Duodenal mucosa (tissue), 2 donors: Measurements from ENCODE around the gene TMEM205.
"Not testable (repeated sequence)": the region's sequence is repeated elsewhere in the genome, so short reads cannot be mapped to it uniquely, and the experiment has no call there.

Source experiments
- H3K27ac ChIP-seq: one replicate; pipeline ENCODE4 v1.7.0; 2013; ENCODE audit warnings: low read depth, low read length
- H3K27me3 ChIP-seq, 2 donors: one replicate each; pipeline ENCODE4 v1.7.0; 2013; ENCODE audit warnings: low read length in 2 of 2, control low read depth in 1 of 2; ENCODE audit not compliant: insufficient read depth in 2 of 2, control insufficient read depth in 1 of 2
- H3K36me3 ChIP-seq, 2 donors: one replicate each; pipeline ENCODE4 v1.7.0; 2013; ENCODE audit warnings: low read length in 2 of 2, control low read depth in 1 of 2; ENCODE audit not compliant: insufficient read depth in 2 of 2, control insufficient read depth in 1 of 2
- H3K4me1 ChIP-seq, 2 donors: one replicate each; pipeline ENCODE4 v1.7.0; 2013; ENCODE audit warnings: low read length in 2 of 2, control low read depth in 1 of 2; ENCODE audit not compliant: insufficient read depth in 2 of 2, control insufficient read depth in 1 of 2
- H3K4me3 ChIP-seq, 2 donors: one replicate each; pipeline ENCODE4 v1.7.0; 2013; ENCODE audit warnings: low read length in 2 of 2, low read depth in 1 of 2
- H3K9ac ChIP-seq, 2 donors: one replicate each; pipeline ENCODE4 v1.7.0; 2013; ENCODE audit warnings: low read length in 2 of 2, low read depth in 1 of 2
- H3K9me3 ChIP-seq, 2 donors: one replicate each; pipeline ENCODE4 v1.7.0; 2013; ENCODE audit warnings: low read length in 2 of 2, control low read depth in 1 of 2; ENCODE audit not compliant: control insufficient read depth in 1 of 2

TMEM205 gene

GRCh38 chr19:11325544-11325943 lies 20.5 kb downstream of the TMEM205 start:
- Histone ChIP-seq H3K27me3 (no peaks in the 10 kb centered on the region), H3K4me3 (no peak overlapping the region), H3K9ac (no peak overlapping the region), H3K9me3 (no peaks in the 10 kb centered on the region), H3K27ac (no peak overlapping the region), H3K36me3 (peaks cover 8 to 13% of the 10 kb centered on the region in 2 donors), H3K4me1 (peaks cover 16 to 22% of the 10 kb centered on the region in 2 donors)

DNA sequence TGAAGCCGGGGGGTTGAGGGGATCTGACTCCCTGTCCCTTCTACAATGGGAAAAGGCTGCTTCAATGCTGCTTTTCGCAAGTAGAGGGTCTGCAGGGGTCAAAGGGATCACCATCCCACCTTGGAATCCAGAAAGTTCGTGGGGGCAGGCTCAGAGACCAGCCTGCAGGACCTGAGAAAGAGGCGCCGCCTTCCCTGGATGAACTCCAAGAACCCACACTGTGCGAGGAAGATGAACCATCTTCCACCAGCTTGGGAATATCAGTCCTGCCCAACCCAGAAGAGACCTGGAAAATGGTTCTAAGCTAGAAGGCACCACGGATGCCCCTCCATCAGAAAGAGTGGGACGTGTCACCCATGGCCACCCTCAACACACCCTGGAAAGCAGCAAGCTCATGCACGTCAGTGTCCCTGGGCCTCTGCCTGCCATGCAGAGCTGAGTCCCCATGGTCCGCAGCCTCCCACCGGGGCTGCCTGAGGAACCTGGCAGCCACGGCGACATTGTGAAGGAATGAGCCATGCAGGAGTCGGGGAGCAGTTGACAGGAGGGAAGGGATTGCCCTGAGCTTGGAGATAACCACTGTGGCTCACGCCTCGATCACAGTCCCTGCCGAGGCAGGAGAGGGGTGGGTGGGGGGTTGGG lies 21.2 kb downstream of the TMEM205 start:
- Histone ChIP-seq H3K27ac (no peak overlapping the region), H3K36me3 (peaks cover 6 to 13% of the 10 kb centered on the region in 2 donors), H3K9ac (no peak overlapping the region), H3K4me1 (peaks cover 16 to 22% of the 10 kb centered on the region in 2 donors), H3K9me3 (no peaks in the 10 kb centered on the region), H3K27me3 (no peaks in the 10 kb centered on the region), H3K4me3 (no peak overlapping the region)

DNA sequence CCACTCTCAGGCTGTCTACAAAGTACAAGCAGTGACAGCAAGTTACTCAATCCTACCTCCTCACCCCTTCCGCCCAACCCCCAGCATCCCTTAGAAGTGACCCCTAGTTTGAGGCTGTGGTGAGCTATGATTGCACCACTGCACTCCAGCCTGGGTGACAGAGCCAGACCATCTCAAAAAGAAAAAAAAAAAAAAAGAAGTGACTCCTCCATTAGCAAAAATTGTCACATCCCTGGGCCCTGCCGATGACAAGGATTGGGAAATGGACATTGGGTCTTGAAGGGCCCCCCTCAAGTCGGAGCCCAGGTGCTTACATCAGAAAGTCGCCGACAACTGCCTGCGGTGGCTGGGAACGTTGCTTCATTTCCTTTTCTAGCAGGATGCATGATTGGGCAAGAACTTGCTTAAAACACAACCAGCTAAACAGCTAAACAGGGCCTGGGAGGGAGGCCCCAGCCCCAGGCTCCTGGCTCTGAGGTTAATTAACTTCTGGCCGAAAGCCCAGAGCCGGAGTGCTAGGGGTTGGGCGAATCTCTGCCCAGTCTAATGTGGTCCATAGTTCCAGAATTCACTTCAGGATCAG lies 21.9 kb downstream of the TMEM205 start:
- Histone ChIP-seq H3K4me1 (peaks cover 16 to 22% of the 10 kb centered on the region in 2 donors), H3K27me3 (no peaks in the 10 kb centered on the region), H3K27ac (no peak overlapping the region), H3K9me3 (no peaks in the 10 kb centered on the region), H3K36me3 (peaks cover 5 to 13% of the 10 kb centered on the region in 2 donors), H3K9ac (no peak overlapping the region), H3K4me3 (peak overlapping the region in 1 of 2 donors; percentile 27)

DNA sequence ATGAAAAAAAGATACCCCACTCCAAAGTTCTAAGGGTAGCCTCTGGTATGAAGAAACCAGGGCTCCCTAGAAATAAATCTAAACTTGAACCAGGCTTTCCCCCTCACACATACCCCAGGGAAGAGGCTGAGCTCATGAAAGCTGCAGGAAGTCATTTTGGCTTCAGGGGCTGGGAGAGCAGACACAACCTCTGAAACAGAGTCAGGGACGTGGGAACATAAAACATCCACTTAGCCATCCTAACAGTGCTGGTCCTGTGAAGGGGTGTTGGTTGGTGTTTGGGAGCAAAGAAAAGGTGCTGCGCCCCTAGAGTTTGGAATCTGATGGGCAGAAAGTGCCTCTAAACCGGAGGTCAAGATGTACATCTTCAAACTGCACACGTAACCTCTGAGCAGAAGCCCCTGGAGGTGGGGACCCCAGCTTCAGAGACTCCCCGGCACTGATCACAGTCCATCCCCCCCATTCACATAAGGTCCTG lies 22.4 kb downstream of the TMEM205 start:
- Histone ChIP-seq H3K4me1 (peaks cover 16 to 22% of the 10 kb centered on the region in 2 donors), H3K27ac (no peak overlapping the region), H3K4me3 (peak overlapping the region in 1 of 2 donors; percentile 27)

DNA sequence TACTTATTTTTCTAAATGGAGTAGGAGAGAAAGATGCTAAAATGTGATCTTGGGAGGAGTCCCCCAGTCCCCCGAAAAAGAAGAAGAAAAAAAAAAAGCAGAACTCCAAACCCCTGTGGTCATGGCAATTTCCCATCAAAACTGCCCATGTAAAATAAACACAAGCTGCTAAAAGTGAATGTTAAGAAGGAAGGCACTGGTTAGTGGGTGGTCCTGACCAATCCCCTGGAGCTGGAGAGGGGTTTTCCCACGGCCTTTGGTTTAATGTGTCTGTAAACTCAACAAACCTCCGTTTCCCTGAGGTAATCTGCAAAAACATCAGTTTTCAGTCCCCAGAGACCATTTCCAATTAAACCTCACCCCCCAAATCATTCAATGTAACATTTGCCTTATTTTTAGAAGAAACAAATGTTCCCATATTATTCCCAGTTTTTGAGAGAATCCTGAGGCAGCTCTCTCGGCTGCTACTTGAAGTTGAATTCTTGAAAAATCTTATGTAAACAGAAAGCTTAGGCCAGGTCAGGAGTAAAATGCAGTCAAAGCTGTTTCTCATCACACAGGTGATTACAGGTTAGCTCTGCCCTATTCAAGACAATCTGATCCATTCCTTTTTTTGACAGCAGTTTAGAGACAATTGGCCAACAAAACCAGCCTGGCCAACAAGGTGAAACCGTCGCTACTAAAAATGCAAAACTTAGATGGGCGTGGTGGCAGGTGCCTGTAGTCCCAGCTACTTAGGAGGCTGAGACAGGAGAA lies 23.6 kb downstream of the TMEM205 start:
- H3K27ac ChIP-seq: no peak overlapping the region

More for the DNA sequence above, 22.4 kb downstream of the TMEM205 start:
- peak overlapping the region in 1 of 2 donors; percentile 23 for H3K9ac ChIP-seq
- H3K9me3 ChIP-seq: no peaks in the 10 kb centered on the region
- no peaks in the 10 kb centered on the region for H3K27me3 ChIP-seq
- H3K36me3 ChIP-seq: peaks cover 5 to 13% of the 10 kb centered on the region in 2 donors

DNA sequence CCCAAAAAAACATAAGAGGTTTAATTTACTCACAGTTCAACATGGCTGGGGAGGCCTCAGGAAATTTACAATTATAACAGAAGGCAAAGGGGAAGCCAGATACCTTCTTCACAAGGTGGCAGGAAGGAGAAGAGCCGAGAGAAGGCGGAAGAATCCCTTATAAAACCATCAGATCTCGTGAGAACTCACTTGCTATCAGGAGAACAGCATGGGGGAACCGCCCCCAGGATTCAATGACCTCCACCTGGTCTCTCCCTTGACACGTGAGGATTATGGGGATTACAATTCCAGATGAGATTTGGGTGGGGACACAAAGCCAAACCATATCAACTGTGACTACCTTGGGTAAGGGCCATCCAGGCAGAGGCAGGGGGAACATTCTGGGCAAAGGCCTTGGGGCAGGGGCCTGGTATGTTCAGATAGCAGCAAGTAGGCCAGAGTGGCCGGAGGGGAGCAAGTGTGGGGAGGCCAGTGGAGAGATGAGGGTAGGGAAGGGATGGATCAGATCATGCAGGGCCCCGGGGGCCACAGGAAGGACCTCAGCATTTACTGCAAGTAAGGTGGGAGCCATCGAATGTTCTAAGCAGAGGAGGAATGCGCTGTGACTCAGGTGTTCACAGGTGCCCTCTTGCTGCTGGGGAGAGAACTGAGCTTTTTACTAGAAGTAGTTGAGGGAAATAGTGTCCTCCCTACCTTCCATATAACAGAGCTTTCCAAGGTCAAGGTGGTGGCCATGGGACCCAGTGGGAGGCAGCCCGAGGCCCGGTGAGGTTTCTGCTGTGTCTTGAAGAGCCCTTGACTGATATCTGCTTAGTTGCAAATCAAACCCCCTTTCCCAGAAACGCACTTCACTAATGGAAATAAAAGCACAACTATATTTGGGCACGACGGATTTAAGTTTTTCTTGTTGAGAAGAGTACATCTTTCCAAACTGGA lies 24.6 kb downstream of the TMEM205 start:
- no peak overlapping the region for H3K4me3 ChIP-seq
- H3K9ac ChIP-seq: no peak overlapping the region
- H3K27ac ChIP-seq: no peak overlapping the region
- H3K4me1 ChIP-seq: peaks cover 16 to 22% of the 10 kb centered on the region in 2 donors
- no peaks in the 10 kb centered on the region for H3K27me3 ChIP-seq
- H3K9me3 ChIP-seq: no peaks in the 10 kb centered on the region
- H3K36me3 ChIP-seq: peaks cover 0 to 4% of the 10 kb centered on the region in 2 donors

More for the DNA sequence above, 23.6 kb downstream of the TMEM205 start:
- Histone ChIP-seq H3K9me3 (no peaks in the 10 kb centered on the region), H3K27me3 (no peaks in the 10 kb centered on the region), H3K4me3 (no peak overlapping the region), H3K9ac (no peak overlapping the region), H3K36me3 (peaks cover 5 to 12% of the 10 kb centered on the region in 2 donors), H3K4me1 (peaks cover 16 to 22% of the 10 kb centered on the region in 2 donors)

DNA sequence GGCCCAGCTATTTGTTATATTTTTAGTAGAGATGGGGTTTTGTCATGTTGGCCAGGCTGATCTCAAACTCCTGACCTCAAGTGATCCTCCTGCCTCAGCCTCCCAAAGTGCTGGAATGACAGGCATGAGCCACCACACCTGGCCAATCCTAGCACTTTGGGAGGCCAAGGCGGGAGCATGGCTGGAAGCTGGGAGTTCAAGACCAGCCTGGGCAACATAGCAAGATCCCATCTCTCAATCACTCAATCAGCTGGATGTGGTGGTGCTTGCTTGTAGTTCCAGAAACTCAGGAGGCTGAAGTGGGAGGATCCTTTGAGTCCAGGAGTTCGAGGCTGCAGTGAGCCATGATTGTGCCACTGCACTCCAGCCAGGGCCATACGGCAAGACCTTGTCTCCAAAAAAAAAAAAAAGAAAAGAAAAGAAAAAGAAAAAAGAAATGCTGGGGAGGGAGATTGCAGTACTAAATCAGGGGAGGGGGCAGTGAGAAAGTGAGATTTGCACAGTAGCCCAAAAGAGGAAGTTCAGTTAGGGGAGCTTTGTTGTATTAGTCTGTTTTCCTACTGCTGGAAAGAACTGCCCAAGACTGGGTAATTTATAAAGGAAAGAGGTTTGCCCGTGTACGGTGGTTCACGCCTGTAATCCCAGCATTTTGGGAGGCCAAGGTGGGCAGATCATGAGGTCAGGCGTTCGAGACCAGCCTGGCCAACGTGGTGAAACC lies 25.6 kb downstream of the TMEM205 start:
- not testable (repeated sequence) for H3K36me3 ChIP-seq, H3K27ac ChIP-seq, H3K9ac ChIP-seq, H3K27me3 ChIP-seq, H3K4me3 ChIP-seq, H3K9me3 ChIP-seq
- peaks cover 16 to 22% of the 10 kb centered on the region in 2 donors for H3K4me1 ChIP-seq

- H3K27ac ChIP-seq: no peak overlapping the region
- no peaks in the 10 kb centered on the region for H3K27me3 ChIP-seq
- H3K9me3 ChIP-seq: no peaks in the 10 kb centered on the region
- H3K4me1 ChIP-seq: no peaks in the 10 kb centered on the region
- H3K9ac ChIP-seq: no peak overlapping the region
- H3K4me3 ChIP-seq: no peak overlapping the region
- no peaks in the 10 kb centered on the region for H3K36me3 ChIP-seq
Measured at GRCh38 chr19:11306337-11306736, 39.7 kb downstream of the TMEM205 start.

DNA sequence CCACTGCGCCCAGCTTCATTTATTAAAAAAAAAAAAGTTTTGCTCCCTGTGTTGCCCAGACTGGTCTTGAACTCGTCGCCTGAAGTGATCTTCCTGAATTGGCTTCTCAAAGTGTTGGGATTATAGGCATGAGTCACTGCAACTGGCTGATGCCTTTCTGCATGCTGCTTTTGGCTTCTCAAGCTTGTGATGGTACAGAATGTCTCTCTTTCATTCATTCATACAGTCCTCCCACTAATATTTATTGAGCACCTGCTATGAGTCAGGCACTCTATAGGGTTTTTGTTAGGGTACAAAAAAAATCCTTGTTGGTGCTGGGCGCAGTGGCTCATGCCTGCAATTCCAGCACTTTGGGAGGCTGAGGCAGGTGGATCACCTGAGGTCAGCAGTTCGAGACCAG lies 41.1 kb downstream of the TMEM205 start:
- Histone ChIP-seq H3K27ac (no peak overlapping the region), H3K4me1 (no peaks in the 10 kb centered on the region), H3K36me3 (no peaks in the 10 kb centered on the region), H3K9me3 (no peaks in the 10 kb centered on the region), H3K9ac (no peak overlapping the region), H3K27me3 (no peaks in the 10 kb centered on the region), H3K4me3 (no peak overlapping the region)
